Measurements from ENCODE around the gene RAB44. TPM values are rescaled to one million over a fixed set of nuclear protein-coding genes. Genes with fewer than 3 reads are reported as not detected.

The RAB44 gene
- total and polyA plus RNA-seq, 9 of the 15 experiments (the other 6 are each of a cell fraction or from before 2014, with no cell fraction given): not detected

- no peak for TF ChIP-seq EGR1 (conservative IDR thresholded peaks at IDR 0.05)
- no peak for TF ChIP-seq CTCFL (IDR thresholded peaks at IDR 0.05; ENCODE audit: borderline replicate concordance, insufficient read depth, low read depth, low read length, poor library complexity, severe bottlenecking)
- TF ChIP-seq ZC3H11A (IDR thresholded peaks at IDR 0.05; ENCODE audit: low read depth, low read length): no peak
- no peak for TF ChIP-seq ZNF41 (CRISPR knock-in tag; conservative IDR thresholded peaks at IDR 0.05)
- peak; percentile 64 for TF ChIP-seq ATF3 (IDR thresholded peaks at IDR 0.05)
- no peak for TF ChIP-seq ATF3 (CRISPR knock-in tag; conservative IDR thresholded peaks at IDR 0.05)
- 0 out of 2 replicates have a peak, but pooled peaks have one; percentile 42 for TF ChIP-seq JUN (IDR thresholded peaks at IDR 0.05; ENCODE audit: borderline replicate concordance, low read depth, low read length)
- TF ChIP-seq JUN (CRISPR knock-in tag; IDR thresholded peaks at IDR 0.05; ENCODE audit: borderline replicate concordance): no peak
- no peak for TF ChIP-seq ETS2 (tag; IDR thresholded peaks at IDR 0.05; ENCODE audit: borderline replicate concordance, poor library complexity, severe bottlenecking)
- TF ChIP-seq RCOR1 (IDR thresholded peaks at IDR 0.05; ENCODE audit: borderline replicate concordance in 1 of 2, low read depth in 2 of 2, low read length in 2 of 2): 0 out of 4 replicates have a peak, but pooled peaks of 1 of the 2 experiments have one; percentile 9
- TF ChIP-seq ETV5 (CRISPR knock-in tag; IDR thresholded peaks at IDR 0.05; ENCODE audit: low read depth): 0 out of 2 replicates have a peak, but pooled peaks have one; percentile 11
- TF ChIP-seq NFIC (IDR thresholded peaks at IDR 0.05): no peak
- no peak for TF ChIP-seq RBM15 (IDR thresholded peaks at IDR 0.05; ENCODE audit: insufficient read depth, low read length)
- TF ChIP-seq ZNF184 (CRISPR knock-in tag; IDR thresholded peaks at IDR 0.05): no peak
- peak; percentile 22; the same call in 1 of the 2 replicates for TF ChIP-seq SMARCA4 (IDR thresholded peaks at IDR 0.05)
- peak; percentile 16 for TF ChIP-seq RBBP5 (IDR thresholded peaks at IDR 0.05; ENCODE audit: borderline replicate concordance, insufficient read depth, low read length, poor library complexity, severe bottlenecking)
- no peak for TF ChIP-seq THRAP3 (IDR thresholded peaks at IDR 0.05; ENCODE audit: borderline replicate concordance)
- TF ChIP-seq SIN3B (IDR thresholded peaks at IDR 0.05; ENCODE audit: low read depth): no peak
- no peak for TF ChIP-seq ZNF282 (CRISPR knock-in tag; IDR thresholded peaks at IDR 0.05)
Observed at GRCh38 chr6:36755435-36756348, 58.1 kb downstream of the RAB44 start (continued).

Measured in K562 (cell line).